Esophagus muscularis mucosa (tissue), 3 donors: ENCODE data around the gene SEC24D.

Experiments
- CTCF ChIP-seq, 3 experiments: fragments of 200-600 bp in 2 of 3; fragments of 450-650 bp in 1 of 3; sonication (generic) in 2 of 3; IDR thresholded peaks; one replicate each; pipeline ENCODE4 v1.5.1; 2017 to 2019; ENCODE audit warnings: antibody characterized with exemption in 3 of 3, mild to moderate bottlenecking in 2 of 3, moderate library complexity in 1 of 3
- POLR2AphosphoS5 ChIP-seq, 2 donors: sonication (generic); formaldehyde crosslinking; IDR thresholded peaks; one replicate each; pipeline ENCODE4 v1.6.1; 2017; ENCODE audit warnings: antibody characterized with exemption in 2 of 2

GRCh38 chr4:118721752-118722151 lies 114.2 kb downstream of the SEC24D start:
- TF ChIP-seq CTCF (IDR thresholded peaks at IDR 0.05) (no peak), POLR2AphosphoS5 (IDR thresholded peaks at IDR 0.05) (no peak)
